CD4-positive, alpha-beta T cell treated with Interleukin-17A for 1 hour (primary cell): ENCODE results near the gene AOPEP.

Experiments used
- DNase-seq: peaks from one replicate; pipeline ENCODE4 v3.0.0-alpha.2; 2020

AOPEP gene

GRCh38 chr9:95090023-95090791 lies 363.7 kb downstream of the AOPEP start:
- DNase-seq: no peak

GRCh38 chr9:95090871-95091577 lies 364.5 kb downstream of the AOPEP start:
- DNase-seq: no peak

GRCh38 chr9:95091601-95092261 lies 365.2 kb downstream of the AOPEP start:
- DNase-seq: no peak

GRCh38 chr9:95092262-95093072 lies 366.0 kb downstream of the AOPEP start:
- DNase-seq: no peak

GRCh38 chr9:95093586-95093985 lies 367.1 kb downstream of the AOPEP start:
- DNase-seq: no peak

GRCh38 chr9:95094002-95094401 lies 367.5 kb downstream of the AOPEP start:
- no peak for DNase-seq

GRCh38 chr9:95095641-95096355 lies 369.3 kb downstream of the AOPEP start:
- no peak for DNase-seq

GRCh38 chr9:95096381-95096780 lies 369.9 kb downstream of the AOPEP start:
- DNase-seq: no peak

- DNase-seq: no peak
Observed at GRCh38 chr9:95096807-95097206, 370.3 kb downstream of the AOPEP start.

GRCh38 chr9:95097279-95097678 lies 370.8 kb downstream of the AOPEP start:
- DNase-seq: no peak

- DNase-seq: no peak
Observed at GRCh38 chr9:95098391-95098921, 372.0 kb downstream of the AOPEP start.

GRCh38 chr9:95099321-95100070 lies 373.0 kb downstream of the AOPEP start:
- no peak for DNase-seq

- no peak for DNase-seq
Observed at GRCh38 chr9:95100071-95100627, 373.6 kb downstream of the AOPEP start.

GRCh38 chr9:95101326-95101725 lies 374.8 kb downstream of the AOPEP start:
- DNase-seq: no peak

- DNase-seq: no peak
Observed at GRCh38 chr9:95102001-95102433, 375.5 kb downstream of the AOPEP start.

- no peak for DNase-seq
Observed at GRCh38 chr9:95102572-95102971, 376.1 kb downstream of the AOPEP start.

- DNase-seq: no peak
Observed at GRCh38 chr9:95103281-95103771, 376.8 kb downstream of the AOPEP start.

GRCh38 chr9:95103871-95104580 lies 377.5 kb downstream of the AOPEP start:
- DNase-seq: no peak

- no peak for DNase-seq
Observed at GRCh38 chr9:95104581-95104960, 378.1 kb downstream of the AOPEP start.

GRCh38 chr9:95104980-95105379 lies 378.5 kb downstream of the AOPEP start:
- DNase-seq: no peak
